Panc1 (cell line): ENCODE results near the gene KIF26B. TPM values are rescaled to one million over a fixed set of nuclear protein-coding genes. Genes with fewer than 3 reads are reported as not detected.

Experiments
- ATAC-seq: fragments of 200-7000 bp; cut with Tn5 transposase; 2 replicates; pipeline ENCODE4 v1.9.1; 2020; ENCODE audit warnings: mild to moderate bottlenecking, moderate library complexity
- BruUV-seq: library from RNA; stranded (reverse); fragments of 400-500 nt; replicated peaks from 2 replicates; lab custom pipeline; 2021; lab: Mats Ljungman, UMichigan
- CTCF ChIA-PET: fragments of 300-600 bp; sonication (Branson Sonifier 250); formaldehyde crosslinking; loops from one replicate; lab custom pipeline; 2022; ENCODE audit warnings: antibody characterized with exemption; lab: Charles Lee
- POLR2A ChIA-PET: fragments of 300-600 bp; sonication (Branson Sonifier 250); formaldehyde crosslinking; loops from one replicate; lab custom pipeline; 2022; ENCODE audit warnings: antibody characterized with exemption; lab: Charles Lee
- DNase-seq: peaks from one replicate; pipeline ENCODE4 v3.0.0-alpha.2; 2010; ENCODE audit warnings: low read depth, low spot score
- H3K27ac ChIP-seq: 2 replicates; pipeline ENCODE4 v1.5.1; 2011; ENCODE audit warnings: mild to moderate bottlenecking, low read length, inconsistent platforms
- H3K27me3 ChIP-seq: fragments of 200-500 bp; sonication (Bioruptor generic); 2 replicates; pipeline ENCODE4 v1.6.0; 2014; ENCODE audit warnings: low read length, inconsistent platforms; ENCODE audit not compliant: control insufficient read depth, insufficient read depth
- H3K36me3 ChIP-seq: fragments of 200-500 bp; sonication (Bioruptor generic); 2 replicates; pipeline ENCODE4 v1.5.1; 2014; ENCODE audit warnings: inconsistent platforms, mild to moderate bottlenecking, low read length, moderate library complexity; ENCODE audit not compliant: control insufficient read depth, insufficient read depth
- H3K4me1 ChIP-seq: 2 replicates; pipeline ENCODE4 v1.5.1; 2011; ENCODE audit warnings: inconsistent platforms, mild to moderate bottlenecking, low read length, moderate library complexity; ENCODE audit not compliant: control insufficient read depth, insufficient read depth
- H3K4me3 ChIP-seq, 2 experiments: 2 replicates each; pipeline ENCODE4 v1.5.1; 2011 to 2012; ENCODE audit warnings: low read depth in 2 of 2, low read length in 2 of 2, mild to moderate bottlenecking in 2 of 2, inconsistent platforms in 1 of 2, moderate library complexity in 1 of 2
- H3K9me3 ChIP-seq: fragments of 200-500 bp; sonication (Bioruptor generic); 2 replicates; pipeline ENCODE4 v1.5.1; 2014; ENCODE audit warnings: low read depth, mild to moderate bottlenecking, inconsistent platforms, low read length, moderate library complexity; ENCODE audit not compliant: control insufficient read depth, insufficient read depth
- POLR2AphosphoS5 ChIP-seq: IDR thresholded peaks from 2 replicates; pipeline ENCODE4 v1.6.1; 2012; ENCODE audit warnings: mild to moderate bottlenecking, low read depth, low read length, moderate library complexity
- SIN3A ChIP-seq: IDR thresholded peaks from 2 replicates; pipeline ENCODE4 v1.6.1; 2012; ENCODE audit warnings: low read depth, mild to moderate bottlenecking, low read length, moderate library complexity, borderline replicate concordance; ENCODE audit not compliant: insufficient read depth
- TCF7L2 ChIP-seq: IDR thresholded peaks from 2 replicates; pipeline ENCODE4 v1.6.1; 2011; ENCODE audit warnings: mild to moderate bottlenecking, low read depth, low read length, inconsistent platforms
- in situ Hi-C: cut with HindIII; loops from 2 replicates; pipeline ENCODE4 v1.10.0; 2016; ENCODE audit warnings: low sequenced_read_pairs, low pct_unique_long_range_greater_than_20kb
- intact Hi-C: fragments of 100-400 bp; cut with micrococcal nuclease; formaldehyde crosslinking; loops from one replicate; pipeline ENCODE4 v1.10.0; 2022; ENCODE audit not compliant: unreplicated experiment
- total RNA-seq: library from RNA; stranded (reverse); gene quantifications from one replicate; pipeline ENCODE4 v1.2.1, GENCODE V29; 2021; ENCODE audit not compliant: unreplicated experiment
- TF ChIP-seq, protein P1 (sequence below): fragments of 450-650 bp; IDR thresholded peaks from 2 replicates; pipeline ENCODE4 v1.5.1; 2017; ENCODE audit warnings: mild to moderate bottlenecking
- TF ChIP-seq, protein P2 (sequence below), 2 experiments: IDR thresholded peaks; 2 replicates each; pipeline ENCODE4 v1.6.1; 2011 to 2012; ENCODE audit warnings: low read depth in 2 of 2, control low read depth in 1 of 2, low read length in 1 of 2, mild to moderate bottlenecking in 1 of 2, moderate library complexity in 1 of 2; ENCODE audit not compliant: insufficient read depth in 1 of 2

The KIF26B gene
- total RNA-seq, 1 experiment from 2014 or later = 0.33 TPM

DNA sequence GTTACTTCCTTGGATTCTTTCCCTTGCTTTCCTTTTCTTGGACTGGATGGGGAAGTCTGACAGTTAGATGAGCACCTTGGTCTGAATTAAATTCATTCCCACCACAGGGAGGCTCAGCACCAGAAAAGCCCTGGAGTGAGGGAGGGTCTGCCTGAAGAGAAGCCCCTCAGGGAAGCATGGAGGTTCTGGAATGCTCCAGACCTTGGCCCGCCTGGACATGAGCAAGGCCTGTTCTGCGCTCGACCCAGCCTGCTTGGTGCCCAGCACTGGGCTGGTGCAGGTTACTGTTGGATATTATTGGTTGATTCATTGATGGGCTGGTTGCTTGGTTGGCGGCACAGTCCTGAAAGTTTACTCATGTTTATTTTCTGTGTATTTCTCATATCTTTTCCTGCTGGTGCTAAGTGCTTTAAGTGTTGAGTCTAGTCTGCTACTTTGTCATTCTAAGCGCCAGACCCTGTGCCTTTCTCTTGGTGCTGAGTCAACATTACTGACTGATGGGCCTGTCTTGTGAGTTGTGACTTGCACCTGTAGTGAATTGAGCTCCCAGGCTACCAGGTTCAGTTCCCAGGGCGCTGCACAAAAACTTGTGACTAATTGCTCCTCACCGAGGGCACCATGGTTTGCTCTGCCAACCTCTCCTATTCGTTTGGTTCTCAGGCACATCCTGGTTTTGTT is 538.5 kb downstream of the KIF26B start:
- Histone ChIP-seq H3K4me3 (no peak overlapping the region), H3K27ac (no peak overlapping the region), H3K36me3 (no peaks in the 10 kb centered on the region), H3K9me3 (no peaks in the 10 kb centered on the region), H3K4me1 (no peaks in the 10 kb centered on the region), H3K27me3 (no peaks in the 10 kb centered on the region; the same call in 1 of the 2 replicates)
- in situ Hi-C loops = no loop called here
- no peak for TF ChIP-seq POLR2AphosphoS5
- ChIA-PET POLR2A (no interaction called here), CTCF (no interaction called here)
- BruUV-seq = no TSS peak
- intact Hi-C loops = no loop called here
- DNase-seq (no peak), ATAC-seq (no peak)

DNA sequence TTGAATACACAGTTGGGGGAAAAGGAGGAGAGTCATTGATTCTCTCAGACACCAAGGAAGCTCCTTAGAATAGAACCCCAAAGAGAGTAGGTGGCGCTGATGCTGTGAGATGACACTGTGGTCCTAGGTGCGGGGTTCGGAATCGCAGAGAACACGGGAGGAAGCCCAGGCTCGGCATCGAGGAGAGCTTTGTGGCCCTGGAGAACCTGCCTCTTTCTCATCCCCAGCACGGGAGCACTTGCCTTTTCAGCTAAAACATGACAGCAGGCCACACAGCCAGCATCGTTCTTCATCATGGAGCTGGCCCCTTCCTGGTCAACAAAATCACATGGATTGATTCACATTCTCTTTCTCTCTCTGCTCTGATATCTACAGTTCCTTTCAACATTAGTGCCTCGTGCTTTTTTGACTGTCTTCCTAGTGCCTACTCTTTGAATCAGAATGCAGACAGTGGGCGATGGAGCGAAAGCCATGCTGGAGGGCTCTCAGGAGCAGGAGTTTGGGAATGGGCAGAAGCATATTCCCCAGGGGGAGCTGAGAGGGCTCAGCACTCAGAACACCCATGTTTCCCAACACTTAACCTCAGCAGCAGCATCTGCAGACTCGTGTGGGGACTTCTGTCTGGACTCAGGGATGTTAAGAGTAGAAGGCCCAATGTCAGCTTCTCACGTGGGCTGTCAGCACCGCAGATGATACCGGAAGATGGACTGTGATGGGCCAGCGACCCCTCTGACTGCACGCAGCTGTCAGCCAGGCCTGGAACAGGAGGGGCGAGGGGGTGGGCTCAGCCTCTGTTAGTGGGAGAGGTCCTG is 539.4 kb downstream of the KIF26B start:
- Histone ChIP-seq H3K4me1 (no peaks in the 10 kb centered on the region), H3K27ac (no peak overlapping the region), H3K4me3 (no peak overlapping the region), H3K27me3 (no peaks in the 10 kb centered on the region; the same call in 1 of the 2 replicates), H3K36me3 (no peaks in the 10 kb centered on the region), H3K9me3 (no peaks in the 10 kb centered on the region)
- CTCF ChIA-PET = no interaction called here
- TF ChIP-seq TCF7L2 (no peak), POLR2AphosphoS5 (no peak), SIN3A (no peak)
- TF ChIP-seq, protein P1, sequence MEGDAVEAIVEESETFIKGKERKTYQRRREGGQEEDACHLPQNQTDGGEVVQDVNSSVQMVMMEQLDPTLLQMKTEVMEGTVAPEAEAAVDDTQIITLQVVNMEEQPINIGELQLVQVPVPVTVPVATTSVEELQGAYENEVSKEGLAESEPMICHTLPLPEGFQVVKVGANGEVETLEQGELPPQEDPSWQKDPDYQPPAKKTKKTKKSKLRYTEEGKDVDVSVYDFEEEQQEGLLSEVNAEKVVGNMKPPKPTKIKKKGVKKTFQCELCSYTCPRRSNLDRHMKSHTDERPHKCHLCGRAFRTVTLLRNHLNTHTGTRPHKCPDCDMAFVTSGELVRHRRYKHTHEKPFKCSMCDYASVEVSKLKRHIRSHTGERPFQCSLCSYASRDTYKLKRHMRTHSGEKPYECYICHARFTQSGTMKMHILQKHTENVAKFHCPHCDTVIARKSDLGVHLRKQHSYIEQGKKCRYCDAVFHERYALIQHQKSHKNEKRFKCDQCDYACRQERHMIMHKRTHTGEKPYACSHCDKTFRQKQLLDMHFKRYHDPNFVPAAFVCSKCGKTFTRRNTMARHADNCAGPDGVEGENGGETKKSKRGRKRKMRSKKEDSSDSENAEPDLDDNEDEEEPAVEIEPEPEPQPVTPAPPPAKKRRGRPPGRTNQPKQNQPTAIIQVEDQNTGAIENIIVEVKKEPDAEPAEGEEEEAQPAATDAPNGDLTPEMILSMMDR = no peak
- TF ChIP-seq, protein P2, sequence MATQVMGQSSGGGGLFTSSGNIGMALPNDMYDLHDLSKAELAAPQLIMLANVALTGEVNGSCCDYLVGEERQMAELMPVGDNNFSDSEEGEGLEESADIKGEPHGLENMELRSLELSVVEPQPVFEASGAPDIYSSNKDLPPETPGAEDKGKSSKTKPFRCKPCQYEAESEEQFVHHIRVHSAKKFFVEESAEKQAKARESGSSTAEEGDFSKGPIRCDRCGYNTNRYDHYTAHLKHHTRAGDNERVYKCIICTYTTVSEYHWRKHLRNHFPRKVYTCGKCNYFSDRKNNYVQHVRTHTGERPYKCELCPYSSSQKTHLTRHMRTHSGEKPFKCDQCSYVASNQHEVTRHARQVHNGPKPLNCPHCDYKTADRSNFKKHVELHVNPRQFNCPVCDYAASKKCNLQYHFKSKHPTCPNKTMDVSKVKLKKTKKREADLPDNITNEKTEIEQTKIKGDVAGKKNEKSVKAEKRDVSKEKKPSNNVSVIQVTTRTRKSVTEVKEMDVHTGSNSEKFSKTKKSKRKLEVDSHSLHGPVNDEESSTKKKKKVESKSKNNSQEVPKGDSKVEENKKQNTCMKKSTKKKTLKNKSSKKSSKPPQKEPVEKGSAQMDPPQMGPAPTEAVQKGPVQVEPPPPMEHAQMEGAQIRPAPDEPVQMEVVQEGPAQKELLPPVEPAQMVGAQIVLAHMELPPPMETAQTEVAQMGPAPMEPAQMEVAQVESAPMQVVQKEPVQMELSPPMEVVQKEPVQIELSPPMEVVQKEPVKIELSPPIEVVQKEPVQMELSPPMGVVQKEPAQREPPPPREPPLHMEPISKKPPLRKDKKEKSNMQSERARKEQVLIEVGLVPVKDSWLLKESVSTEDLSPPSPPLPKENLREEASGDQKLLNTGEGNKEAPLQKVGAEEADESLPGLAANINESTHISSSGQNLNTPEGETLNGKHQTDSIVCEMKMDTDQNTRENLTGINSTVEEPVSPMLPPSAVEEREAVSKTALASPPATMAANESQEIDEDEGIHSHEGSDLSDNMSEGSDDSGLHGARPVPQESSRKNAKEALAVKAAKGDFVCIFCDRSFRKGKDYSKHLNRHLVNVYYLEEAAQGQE (IDR thresholded peaks at IDR 0.05; ENCODE audit: insufficient read depth in 1 of 2, low read depth in 2 of 2, low read length in 1 of 2) = no peak
- intact Hi-C loops (no loop called here), in situ Hi-C loops (no loop called here)
- BruUV-seq = no TSS peak
- ATAC-seq (no peak), DNase-seq (no peak)
- POLR2A ChIA-PET = no interaction called here
